OCI-LY3 (cell line): ENCODE results near the gene DEFB108B.
A peak's percentile ranks its signal among the peaks of the same experiment; 100 is the strongest.
"Not testable (repeated sequence)": the region's sequence is repeated elsewhere in the genome, so short reads cannot be mapped to it uniquely, and the experiment has no call there.

Experiments used
- H2AFZ ChIP-seq: fragments of 200-600, 300-600 bp; shearing (Covaris generic); 2 replicates; pipeline ENCODE4 v1.6.0; 2014; ENCODE audit warnings: antibody characterized with exemption, low read depth, low read length
- H3K27ac ChIP-seq: fragments of 200-600, 300-600 bp; sonication (generic); 2 replicates; pipeline ENCODE4 v1.5.1; 2014; ENCODE audit warnings: mild to moderate bottlenecking, low read length, moderate library complexity, mixed read lengths
- H3K27me3 ChIP-seq: fragments of 200-600, 300-600 bp; sonication (generic); 2 replicates; pipeline ENCODE4 v1.6.1; 2014; ENCODE audit warnings: low read depth, low read length, mixed read lengths
- H3K36me3 ChIP-seq: fragments of 200-600, 300-600 bp; sonication (generic); replicated peaks from 2 replicates; pipeline ENCODE3; 2014; ENCODE audit warnings: low read depth, low read length, mixed read lengths
- H3K4me1 ChIP-seq: fragments of 300-600, 200-600 bp; sonication (generic); 2 replicates; pipeline ENCODE4 v1.6.1; 2014; ENCODE audit warnings: low read length, mixed read lengths
- H3K4me2 ChIP-seq: fragments of 200-600, 300-600 bp; sonication (generic); 2 replicates; pipeline ENCODE4 v1.6.1; 2014; ENCODE audit warnings: low read length, mixed read lengths
- H3K4me3 ChIP-seq: fragments of 300-600, 200-600 bp; sonication (generic); 2 replicates; pipeline ENCODE4 v1.5.1; 2014; ENCODE audit warnings: antibody characterized with exemption, mild to moderate bottlenecking, low read length, moderate library complexity
- H3K79me2 ChIP-seq: fragments of 300-600, 200-600 bp; shearing (Covaris generic); 2 replicates; pipeline ENCODE4 v1.6.1; 2014; ENCODE audit warnings: mild to moderate bottlenecking, low read length, mixed read lengths
- H3K9ac ChIP-seq: fragments of 300-600, 200-600 bp; shearing (Covaris generic); 2 replicates; pipeline ENCODE4 v1.6.0; 2014; ENCODE audit warnings: mild to moderate bottlenecking, low read length, moderate library complexity
- H3K9me3 ChIP-seq: fragments of 200-600, 300-600 bp; shearing (Covaris generic); 2 replicates; pipeline ENCODE4 v1.6.1; 2014; ENCODE audit warnings: low read length, mixed read lengths; ENCODE audit not compliant: insufficient read depth
- H4K20me1 ChIP-seq: fragments of 200-600, 300-600 bp; sonication (generic); 2 replicates; pipeline ENCODE4 v1.6.1; 2016; ENCODE audit warnings: low read length, mixed read lengths; ENCODE audit not compliant: insufficient read depth
- TF ChIP-seq, protein P1 (sequence below): fragments of 200-600, 300-600 bp; sonication (generic); IDR thresholded peaks from 2 replicates; pipeline ENCODE4 v1.5.1; 2014; ENCODE audit warnings: antibody characterized with exemption, low read length, low read depth

Gene DEFB108B

GRCh38 chr11:71800335-71800953 lies 32.6 kb upstream of the DEFB108B start:
- H3K79me2 ChIP-seq, H3K4me3 ChIP-seq, H3K9me3 ChIP-seq, H3K9ac ChIP-seq, H3K4me1 ChIP-seq, H3K36me3 ChIP-seq, H2AFZ ChIP-seq, H4K20me1 ChIP-seq, H3K27me3 ChIP-seq, H3K27ac ChIP-seq: not testable (repeated sequence)
- 0 out of 2 replicates have a peak overlapping the region, but pooled peaks have one; percentile 22 for H3K4me2 ChIP-seq
- TF ChIP-seq, protein P1, sequence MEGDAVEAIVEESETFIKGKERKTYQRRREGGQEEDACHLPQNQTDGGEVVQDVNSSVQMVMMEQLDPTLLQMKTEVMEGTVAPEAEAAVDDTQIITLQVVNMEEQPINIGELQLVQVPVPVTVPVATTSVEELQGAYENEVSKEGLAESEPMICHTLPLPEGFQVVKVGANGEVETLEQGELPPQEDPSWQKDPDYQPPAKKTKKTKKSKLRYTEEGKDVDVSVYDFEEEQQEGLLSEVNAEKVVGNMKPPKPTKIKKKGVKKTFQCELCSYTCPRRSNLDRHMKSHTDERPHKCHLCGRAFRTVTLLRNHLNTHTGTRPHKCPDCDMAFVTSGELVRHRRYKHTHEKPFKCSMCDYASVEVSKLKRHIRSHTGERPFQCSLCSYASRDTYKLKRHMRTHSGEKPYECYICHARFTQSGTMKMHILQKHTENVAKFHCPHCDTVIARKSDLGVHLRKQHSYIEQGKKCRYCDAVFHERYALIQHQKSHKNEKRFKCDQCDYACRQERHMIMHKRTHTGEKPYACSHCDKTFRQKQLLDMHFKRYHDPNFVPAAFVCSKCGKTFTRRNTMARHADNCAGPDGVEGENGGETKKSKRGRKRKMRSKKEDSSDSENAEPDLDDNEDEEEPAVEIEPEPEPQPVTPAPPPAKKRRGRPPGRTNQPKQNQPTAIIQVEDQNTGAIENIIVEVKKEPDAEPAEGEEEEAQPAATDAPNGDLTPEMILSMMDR = peak; percentile 73

DNA sequence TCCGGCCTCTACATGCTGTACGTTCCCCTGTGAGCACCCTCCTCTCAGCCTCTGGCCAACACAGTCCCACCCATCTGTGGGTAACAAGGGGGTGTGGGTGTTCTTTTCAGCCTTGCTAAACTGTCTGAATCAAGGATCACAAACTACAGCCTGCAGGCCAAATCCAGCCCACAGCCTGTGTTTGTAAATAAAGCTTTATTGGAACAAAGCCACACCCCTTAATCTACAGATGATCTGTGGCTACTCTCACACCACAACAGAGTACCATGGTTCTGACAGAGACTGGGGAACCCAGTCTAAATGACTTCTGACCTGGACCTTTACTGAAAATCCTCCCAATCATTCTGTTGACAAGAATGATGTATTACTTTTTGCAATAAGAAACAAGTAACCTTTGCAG lies 32.0 kb upstream of the DEFB108B start:
- not testable (repeated sequence) for H4K20me1 ChIP-seq, H3K9ac ChIP-seq, H3K4me2 ChIP-seq, H3K36me3 ChIP-seq, H3K27ac ChIP-seq, H3K9me3 ChIP-seq, H3K79me2 ChIP-seq, H3K27me3 ChIP-seq, H3K4me1 ChIP-seq, H3K4me3 ChIP-seq, H2AFZ ChIP-seq

DNA sequence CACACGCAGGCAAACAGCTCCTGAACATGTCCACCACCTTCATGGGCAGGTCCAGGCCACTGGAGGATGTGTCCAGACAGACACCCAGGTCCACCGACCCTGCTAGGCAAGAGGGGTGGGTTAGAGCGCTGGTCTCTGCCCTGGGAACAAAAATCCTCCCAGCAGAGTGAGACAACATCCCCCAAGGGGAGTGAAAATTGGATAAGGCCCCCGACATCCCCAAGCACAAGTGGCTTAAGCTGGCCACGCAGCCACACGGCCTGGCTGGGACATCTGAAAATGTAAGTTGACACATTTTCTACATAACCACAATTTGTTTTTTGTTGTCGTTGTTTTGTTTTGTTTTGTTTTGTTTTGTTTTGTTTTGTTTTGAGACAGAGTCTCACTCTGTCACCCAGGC lies 30.1 kb upstream of the DEFB108B start:
- not testable (repeated sequence) for H3K9ac ChIP-seq

DNA sequence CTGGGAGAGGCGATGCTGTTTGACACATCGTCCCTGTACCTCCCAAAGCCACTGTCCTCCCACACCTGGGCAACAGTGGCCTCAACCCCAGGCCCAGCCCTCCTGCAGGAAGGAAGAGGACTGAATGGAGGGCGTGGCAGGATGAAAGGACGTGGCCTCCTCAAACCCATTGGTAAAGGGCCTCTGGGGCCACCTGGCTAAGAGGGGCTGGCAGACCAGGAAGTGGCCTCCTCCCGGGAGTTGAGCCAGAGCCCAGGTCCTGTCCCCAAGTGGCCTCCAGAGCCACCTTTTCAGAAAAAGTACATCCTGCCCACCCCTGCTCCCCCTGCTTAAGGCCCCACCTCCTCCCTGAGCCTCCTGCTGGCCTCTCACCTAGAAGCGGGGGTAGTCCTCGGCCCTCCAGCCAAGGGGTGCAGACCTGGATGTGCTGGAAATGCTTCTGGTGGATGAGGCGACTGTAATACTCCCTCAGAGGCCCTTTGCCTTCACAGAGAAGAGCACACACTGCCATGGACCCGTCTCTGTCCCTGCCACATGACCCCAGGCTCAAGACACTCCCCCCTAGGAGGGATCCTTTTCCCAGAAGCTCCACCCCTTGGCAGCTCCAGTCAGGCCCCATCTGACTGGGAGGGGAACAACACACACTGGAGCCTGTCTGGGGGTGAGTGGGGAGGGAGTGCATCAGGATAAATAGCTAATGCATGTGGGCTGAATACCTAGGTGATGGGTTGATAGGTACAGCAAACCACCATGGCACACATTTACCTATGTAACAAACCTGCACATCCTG lies 28.6 kb upstream of the DEFB108B start:
- H3K9me3 ChIP-seq, H3K27me3 ChIP-seq, H3K9ac ChIP-seq, H3K79me2 ChIP-seq, H3K4me3 ChIP-seq, H2AFZ ChIP-seq, H3K27ac ChIP-seq, H3K4me1 ChIP-seq, H3K4me2 ChIP-seq, H3K36me3 ChIP-seq, H4K20me1 ChIP-seq: not testable (repeated sequence)

More for the DNA sequence above, 30.1 kb upstream of the DEFB108B start:
- H3K79me2 ChIP-seq, H3K4me1 ChIP-seq, H3K4me3 ChIP-seq, H3K27me3 ChIP-seq, H3K27ac ChIP-seq, H4K20me1 ChIP-seq, H3K36me3 ChIP-seq, H3K9me3 ChIP-seq, H3K4me2 ChIP-seq, H2AFZ ChIP-seq: not testable (repeated sequence)

- not testable (repeated sequence) for H3K4me1 ChIP-seq, H3K9ac ChIP-seq, H3K4me3 ChIP-seq, H3K79me2 ChIP-seq, H2AFZ ChIP-seq, H3K27ac ChIP-seq, H3K4me2 ChIP-seq, H3K9me3 ChIP-seq, H3K36me3 ChIP-seq, H3K27me3 ChIP-seq, H4K20me1 ChIP-seq
These were observed 20.5 kb upstream of the DEFB108B start for GRCh38 chr11:71812529-71812928.

DNA sequence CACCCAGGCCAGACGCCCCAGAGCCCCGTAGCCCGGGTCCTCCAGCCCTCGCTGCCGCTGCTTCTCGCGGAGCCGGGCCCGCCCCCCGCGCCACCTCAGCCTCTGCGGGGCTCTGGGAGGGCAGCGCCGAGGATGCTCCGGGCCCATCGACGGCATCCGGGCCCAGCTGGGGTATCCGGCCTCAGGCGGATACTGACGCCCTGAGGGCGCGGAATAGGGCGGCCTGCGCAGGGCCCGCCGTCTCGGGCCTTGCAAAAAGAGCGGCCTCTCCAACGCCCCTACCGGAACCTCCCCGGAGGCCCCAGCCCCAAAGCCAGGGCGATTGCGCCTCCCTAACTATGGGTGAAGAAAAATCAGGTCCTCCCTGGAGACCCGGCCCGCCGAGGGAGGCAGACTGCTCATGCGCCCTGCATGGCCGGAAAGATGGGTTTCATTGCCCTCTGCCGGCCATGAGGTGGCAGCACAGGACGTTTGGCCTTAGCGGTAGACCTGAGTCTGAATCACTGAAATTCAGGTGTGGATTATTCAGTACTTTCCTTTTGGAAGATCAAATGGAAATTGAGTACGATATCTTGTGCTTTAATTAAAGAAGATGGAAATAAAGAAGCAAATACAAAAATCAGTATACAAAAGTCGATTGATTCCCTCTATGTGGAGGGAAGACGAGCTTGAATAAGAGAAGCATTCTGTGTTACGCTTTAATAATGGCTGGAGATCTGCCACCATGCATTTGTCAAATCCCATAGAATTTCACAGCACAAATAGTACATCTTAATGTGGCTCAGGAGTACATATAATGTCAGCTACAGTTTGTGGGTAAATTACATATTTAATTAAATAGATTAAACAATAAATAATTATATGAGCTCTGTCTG lies 19.3 kb upstream of the DEFB108B start:
- H3K4me1 ChIP-seq, H3K27me3 ChIP-seq, H4K20me1 ChIP-seq, H3K36me3 ChIP-seq, H3K27ac ChIP-seq, H3K79me2 ChIP-seq, H3K9me3 ChIP-seq: not testable (repeated sequence)
- peak overlapping the region; percentile 80 for H3K9ac ChIP-seq
- H2AFZ ChIP-seq = peak overlapping the region; percentile 76; the same call in 1 of the 2 replicates
- peak overlapping the region; percentile 64 for H3K4me2 ChIP-seq
- TF ChIP-seq, protein P1 = peak; percentile 60
- H3K4me3 ChIP-seq = peak overlapping the region; percentile 76

- not testable (repeated sequence) for H3K9ac ChIP-seq, H3K27ac ChIP-seq, H3K9me3 ChIP-seq, H2AFZ ChIP-seq, H3K4me1 ChIP-seq, H3K36me3 ChIP-seq, H3K79me2 ChIP-seq, H3K27me3 ChIP-seq, H4K20me1 ChIP-seq, H3K4me3 ChIP-seq
- 0 out of 2 replicates have a peak overlapping the region, but pooled peaks have one; percentile 24 for H3K4me2 ChIP-seq
These were observed 11.5 kb upstream of the DEFB108B start for GRCh38 chr11:71821539-71821938.
